Measurements from ENCODE around the gene TBCK. TPM values are rescaled to one million over a fixed set of nuclear protein-coding genes. Genes with fewer than 3 reads are reported as not detected.

TBCK gene
- total and polyA plus RNA-seq, 3 donors from 2014 or later: 17.7 to 67.1 (median 66.3) TPM

- 84 to 91% methylated on average over 3 of the region's 3 CpGs for WGBS, 2 donors
- H3K27me3 ChIP-seq: no peaks in the 10 kb centered on the region
- intact Hi-C loops (cut with DNase I; ENCODE audit: low total_unique reads): no loop called here
- no peaks in the 10 kb centered on the region for H3K9me3 ChIP-seq
- no peaks in the 10 kb centered on the region for H3K4me1 ChIP-seq
- TF ChIP-seq CTCF (IDR thresholded peaks at IDR 0.05) (no peak), POLR2A (IDR thresholded peaks at IDR 0.05) (no peak)
- H3K4me3 ChIP-seq: no peak overlapping the region
- no peak for DNase-seq
- H3K36me3 ChIP-seq (ENCODE audit: low read depth, missing control alignments): no peaks in the 10 kb centered on the region
- H3K27ac ChIP-seq: no peak overlapping the region
These were observed 12.3 kb downstream of the TBCK start for GRCh38 chr4:106303548-106304281.

- DNase-seq: no peak
- TF ChIP-seq POLR2A (IDR thresholded peaks at IDR 0.05): no peak
- no peak for TF ChIP-seq CTCF (IDR thresholded peaks at IDR 0.05)
- Histone ChIP-seq H3K9me3 (no peaks in the 10 kb centered on the region), H3K27me3 (no peaks in the 10 kb centered on the region), H3K36me3 (ENCODE audit: low read depth, missing control alignments) (no peaks in the 10 kb centered on the region), H3K4me3 (no peak overlapping the region), H3K4me1 (no peaks in the 10 kb centered on the region), H3K27ac (no peak overlapping the region)
- 73 to 81% methylated on average over 4 of the region's 4 CpGs for WGBS, 2 donors
- intact Hi-C loops (cut with DNase I; ENCODE audit: low total_unique reads): no loop called here
These were observed 14.0 kb downstream of the TBCK start for GRCh38 chr4:106302062-106302438.

- Histone ChIP-seq H3K4me1 (no peaks in the 10 kb centered on the region), H3K4me3 (no peak overlapping the region), H3K36me3 (ENCODE audit: low read depth, missing control alignments) (no peaks in the 10 kb centered on the region), H3K27ac (no peak overlapping the region), H3K9me3 (no peaks in the 10 kb centered on the region), H3K27me3 (no peaks in the 10 kb centered on the region)
- no peak for TF ChIP-seq POLR2A (IDR thresholded peaks at IDR 0.05)
- no peak for TF ChIP-seq CTCF (IDR thresholded peaks at IDR 0.05)
- DNase-seq: no peak
- WGBS, 2 donors: 74 to 79% methylated on average over 2 of the region's 2 CpGs
- intact Hi-C loops (cut with DNase I; ENCODE audit: low total_unique reads): no loop called here
These were observed 14.5 kb downstream of the TBCK start for GRCh38 chr4:106301393-106302061.

- Histone ChIP-seq H3K27ac (no peak overlapping the region), H3K36me3 (ENCODE audit: low read depth, missing control alignments) (no peaks in the 10 kb centered on the region), H3K27me3 (no peaks in the 10 kb centered on the region), H3K4me1 (no peaks in the 10 kb centered on the region), H3K4me3 (no peak overlapping the region), H3K9me3 (no peaks in the 10 kb centered on the region)
- no peak for DNase-seq
- TF ChIP-seq POLR2A (IDR thresholded peaks at IDR 0.05) (no peak), CTCF (IDR thresholded peaks at IDR 0.05) (no peak)
- intact Hi-C loops (cut with DNase I; ENCODE audit: low total_unique reads): no loop called here
- 86% methylated on average over 4 of the region's 4 CpGs for WGBS, 2 donors
These were observed 16.0 kb downstream of the TBCK start for GRCh38 chr4:106299977-106300376.
